ENCODE results near the gene ATG2A. TPM values are rescaled to one million over a fixed set of nuclear protein-coding genes. Genes with fewer than 3 reads are reported as not detected.

Gene ATG2A
- total and polyA plus RNA-seq, 2 donors (not counting 3 experiments of a cell fraction or from before 2014, with no cell fraction given), result 13.4 to 24.3 TPM

GRCh38 chr11:64865286-64866172 is 51.5 kb downstream of the ATG2A start:
- dilution Hi-C loops (cut with MboI; ENCODE audit: extremely low pct_ligation_motif_present, low sequenced_read_pairs), result no loop called here

More at GRCh38 chr11:64865286-64866172, 51.5 kb downstream of the ATG2A start:
- H3K27me3 ChIP-seq (ENCODE audit: control insufficient read depth in 2 of 2, insufficient read depth in 2 of 2, low read length in 2 of 2), result no peaks in the 10 kb centered on the region
- no peak overlapping the region for H2AFZ ChIP-seq (ENCODE audit: low read depth, low read length)
- no peak overlapping the region for H3K4me3 ChIP-seq (replicated peaks in 1 of 3; ENCODE audit: insufficient read depth in 1 of 3, low read depth in 1 of 3, low read length in 3 of 3)
- POLR2A ChIA-PET, result interaction anchor here (0.6 to 1.2 kb wide), 2 partner anchors 11 to 15 kb away, joined by 4 to 10 read pairs; no protein-coding TSS in a partner anchor
- H3K9me3 ChIP-seq (replicated peaks; ENCODE audit: control insufficient read depth, insufficient read depth, low read length), result no peaks in the 10 kb centered on the region
- no peaks in the 10 kb centered on the region for H3K9me1 ChIP-seq (replicated peaks; ENCODE audit: control insufficient read depth, extremely low read depth, insufficient read depth, low read length)
- peaks cover 54% of the 10 kb centered on the region for H3K4me1 ChIP-seq (ENCODE audit: control insufficient read depth, extremely low read depth, insufficient read depth, low read length)
- peaks cover 82% of the 10 kb centered on the region for H3K79me2 ChIP-seq (ENCODE audit: control insufficient read depth, insufficient read depth, low read length)
- intact Hi-C loops (cut with micrococcal nuclease), result no loop called here
- no peak for TF ChIP-seq JUN (IDR thresholded peaks at IDR 0.05; ENCODE audit: borderline replicate concordance, insufficient read depth, insufficient read length, low read depth)
- TF ChIP-seq POLR2AphosphoS5 (IDR thresholded peaks at IDR 0.05; ENCODE audit: insufficient read depth, low read depth, low read length), result no peak
- TF ChIP-seq, protein P1, sequence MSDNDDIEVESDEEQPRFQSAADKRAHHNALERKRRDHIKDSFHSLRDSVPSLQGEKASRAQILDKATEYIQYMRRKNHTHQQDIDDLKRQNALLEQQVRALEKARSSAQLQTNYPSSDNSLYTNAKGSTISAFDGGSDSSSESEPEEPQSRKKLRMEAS (IDR thresholded peaks at IDR 0.05; ENCODE audit: insufficient read depth, insufficient read length), result no peak
- no peak for TF ChIP-seq POLR2A (IDR thresholded peaks at IDR 0.05; ENCODE audit: low read depth, low read length)
- TF ChIP-seq FOS (IDR thresholded peaks at IDR 0.05; ENCODE audit: borderline replicate concordance, insufficient read depth, low read length), result no peak
- no peak for TF ChIP-seq MYC (IDR thresholded peaks at IDR 0.05; ENCODE audit: low read depth, low read length)
- no peak for TF ChIP-seq GATA2 (IDR thresholded peaks at IDR 0.05; ENCODE audit: insufficient read depth, insufficient read length, low read depth, low read length)
- no peak overlapping the region for H3K9ac ChIP-seq (replicated peaks; ENCODE audit: extremely low read depth, insufficient read depth, low read length)
- H3K4me2 ChIP-seq (ENCODE audit: insufficient read depth, low read length), result no peak overlapping the region
- H3K36me3 ChIP-seq (ENCODE audit: control insufficient read depth in 2 of 2, extremely low read depth in 1 of 2, insufficient read depth in 2 of 2, low read length in 2 of 2), result no peaks in the 10 kb centered on the region
- CTCF ChIA-PET, result interaction anchor here (0.6 to 2.0 kb wide), 5 partner anchors 9 to 410 kb away, joined by 3 to 8 read pairs (median 4); partner anchors contain the start of gene CDC42BPG
- H4K20me1 ChIP-seq (replicated peaks; ENCODE audit: control insufficient read depth, extremely low read depth, insufficient read depth, low read length), result no peaks in the 10 kb centered on the region
- DNase-seq (ENCODE audit: low read depth, low spot score) (no peak), FAIRE-seq (peak; percentile 54)
- no TSS peak for BruUV-seq (replicated peaks)
- peak overlapping the region; percentile 74 for H3K27ac ChIP-seq (ENCODE audit: insufficient read depth, low read depth, low read length)
